Measurements from ENCODE around the gene UBA6.
"Not testable (repeated sequence)": the region's sequence is repeated elsewhere in the genome, so short reads cannot be mapped to it uniquely, and the experiment has no call there.

UBA6 gene

DNA sequence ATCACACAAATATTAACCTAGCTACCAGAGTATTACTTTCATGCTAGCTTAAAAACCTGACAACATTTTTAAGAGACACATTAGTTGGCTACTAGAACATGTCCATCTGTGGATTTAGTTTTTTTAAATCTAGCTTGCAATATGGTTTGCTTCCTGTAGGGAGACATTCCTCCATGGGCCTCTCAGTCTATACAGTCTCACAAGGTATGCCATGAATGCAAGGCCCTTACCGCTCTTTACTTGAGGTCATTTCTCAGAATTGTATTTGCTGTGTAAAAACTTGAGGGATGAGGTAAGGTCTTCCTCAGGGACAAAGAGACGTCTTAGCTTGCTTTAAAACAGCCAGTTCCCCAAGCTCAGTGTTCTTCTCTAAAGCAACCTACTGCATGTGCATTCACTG is 26.9 kb downstream of the UBA6 start:
- no peak for DNase-seq (ENCODE audit: low read depth in 1 of 2, low spot score in 1 of 2)

DNA sequence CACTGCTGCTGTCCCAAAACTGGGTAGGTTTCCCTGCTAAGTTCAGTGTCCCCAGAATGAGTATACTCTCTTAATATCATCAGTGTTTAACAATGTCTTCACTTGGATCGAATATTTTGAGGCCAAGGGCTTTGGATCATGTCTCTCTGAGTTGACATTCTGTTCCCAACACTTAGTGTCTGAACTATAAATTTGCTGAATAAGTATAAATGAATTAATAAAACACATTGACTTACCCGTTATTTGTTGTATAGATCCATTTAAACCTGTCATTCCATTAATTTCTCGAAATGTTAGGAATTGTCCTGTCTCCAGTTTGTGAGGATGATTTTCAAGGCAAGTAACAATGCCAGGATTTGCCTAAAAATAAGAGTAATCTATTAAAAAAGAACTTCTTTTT is 32.6 kb downstream of the UBA6 start:
- DNase-seq (ENCODE audit: low read depth in 1 of 2, low spot score in 1 of 2) = no peak

DNA sequence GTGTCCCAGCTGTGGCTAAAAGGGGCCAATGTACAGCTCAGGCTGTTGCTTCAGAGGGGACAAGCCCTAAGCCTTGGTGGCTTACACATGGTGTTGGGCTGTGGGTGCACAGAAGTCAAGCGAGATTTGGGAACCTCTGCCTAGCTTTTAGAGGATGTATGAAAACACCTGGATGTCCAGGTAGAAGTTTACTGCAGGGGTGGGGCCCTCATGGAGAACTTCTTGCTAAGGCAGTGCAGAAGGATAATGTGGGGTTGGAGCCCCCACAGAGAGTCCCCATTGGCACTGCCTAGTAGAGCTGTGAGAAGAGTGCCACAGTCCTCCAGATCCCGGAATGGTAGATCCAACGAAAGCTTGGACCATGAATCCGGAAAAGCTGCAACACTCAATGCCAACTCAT is 40.5 kb downstream of the UBA6 start:
- no peak for DNase-seq (ENCODE audit: low read depth in 1 of 2, low spot score in 1 of 2)

DNA sequence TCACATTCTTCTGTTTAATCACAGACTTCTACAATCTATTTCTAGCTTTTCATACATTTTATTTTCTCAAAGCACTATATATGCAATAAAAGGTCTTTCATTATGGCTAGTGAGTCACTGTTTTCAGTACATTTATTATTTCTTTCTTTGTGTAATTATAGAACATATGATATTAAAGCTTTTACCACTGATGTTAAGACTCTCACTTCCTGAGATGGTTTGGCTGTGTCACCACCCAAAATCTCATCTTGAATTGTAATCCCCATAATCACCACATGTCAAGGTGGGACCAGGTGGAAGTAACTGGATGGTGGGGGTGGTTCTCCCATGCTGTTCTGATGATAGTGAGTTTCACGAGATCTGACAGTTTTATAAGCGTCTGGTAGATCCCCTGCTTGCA is 41.9 kb downstream of the UBA6 start:
- DNase-seq (ENCODE audit: low read depth in 1 of 2, low spot score in 1 of 2) = no peak

DNA sequence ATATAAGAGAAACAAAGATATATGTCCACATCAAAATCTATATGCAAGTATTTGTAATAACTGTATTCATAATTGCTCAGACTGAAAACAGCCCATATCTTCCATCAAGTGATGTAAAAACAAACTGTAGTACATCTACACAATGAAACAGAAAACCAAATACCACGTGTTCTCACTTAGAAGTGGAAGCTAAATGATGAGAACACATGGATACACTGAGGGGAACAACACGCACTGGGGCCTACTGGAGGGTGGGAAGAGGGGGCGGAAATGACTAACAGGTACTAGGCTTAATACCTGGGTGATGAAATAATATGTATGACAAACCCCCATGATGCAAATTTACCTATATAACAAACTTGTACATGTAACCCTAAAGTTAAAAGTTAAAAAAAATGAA is 42.7 kb downstream of the UBA6 start:
- DNase-seq (ENCODE audit: low read depth in 1 of 2, low spot score in 1 of 2) = peak in 1 of 2 donors; percentile 6

- DNase-seq (ENCODE audit: low read depth in 1 of 2, low spot score in 1 of 2) = no peak
These were observed 49.4 kb downstream of the UBA6 start for GRCh38 chr4:67651536-67651935.

GRCh38 chr4:67638136-67638535 is 62.8 kb downstream of the UBA6 start:
- DNase-seq (ENCODE audit: low read depth in 1 of 2, low spot score in 1 of 2) = no peak

DNA sequence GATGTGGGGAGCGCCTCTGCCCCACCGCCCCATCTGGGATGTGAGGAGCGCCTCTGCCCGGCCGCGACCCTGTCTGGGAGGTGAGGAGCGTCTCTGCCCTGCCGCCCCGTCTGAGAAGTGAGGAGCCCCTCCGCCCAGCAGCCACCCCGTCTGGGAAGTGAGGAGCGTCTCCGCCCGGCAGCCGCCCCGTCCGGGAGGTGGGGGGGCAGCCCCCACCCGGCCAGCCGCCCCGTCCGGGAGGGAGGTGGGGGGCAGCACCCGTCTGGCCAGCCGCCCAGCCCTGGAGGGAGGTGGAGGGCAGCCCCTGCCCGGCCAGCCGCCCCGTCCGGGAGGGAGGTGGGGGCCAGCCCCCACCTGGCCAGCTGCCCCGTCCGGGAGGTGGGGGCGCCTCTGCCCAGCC is 64.0 kb downstream of the UBA6 start:
- not testable (repeated sequence) for DNase-seq (ENCODE audit: low read depth in 1 of 2, low spot score in 1 of 2)

DNA sequence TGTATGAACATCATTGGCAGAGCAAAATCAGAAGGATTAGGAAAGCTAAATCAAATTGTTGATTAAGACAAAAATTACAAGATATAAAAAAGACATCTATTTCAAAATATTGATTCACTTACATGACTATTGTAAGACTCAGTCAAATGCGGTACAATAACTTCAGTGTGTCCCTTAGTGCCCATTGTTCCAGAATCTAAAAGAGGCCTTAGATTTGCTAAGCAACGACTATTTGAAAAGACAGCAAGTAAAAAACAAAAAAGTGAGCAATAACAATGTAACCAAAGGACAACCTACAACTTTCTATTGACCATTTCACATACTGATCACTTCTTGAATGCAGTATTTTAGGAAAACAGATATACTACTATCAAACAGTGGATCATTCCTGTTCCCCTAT is 65.6 kb downstream of the UBA6 start:
- DNase-seq (ENCODE audit: low read depth in 1 of 2, low spot score in 1 of 2) = no peak

- no peak for DNase-seq (ENCODE audit: low read depth in 1 of 2, low spot score in 1 of 2)
These were observed 66.2 kb downstream of the UBA6 start for GRCh38 chr4:67634741-67635140.

- no peak for DNase-seq (ENCODE audit: low read depth in 1 of 2, low spot score in 1 of 2)
These were observed 68.5 kb downstream of the UBA6 start for GRCh38 chr4:67632492-67632891.

DNA sequence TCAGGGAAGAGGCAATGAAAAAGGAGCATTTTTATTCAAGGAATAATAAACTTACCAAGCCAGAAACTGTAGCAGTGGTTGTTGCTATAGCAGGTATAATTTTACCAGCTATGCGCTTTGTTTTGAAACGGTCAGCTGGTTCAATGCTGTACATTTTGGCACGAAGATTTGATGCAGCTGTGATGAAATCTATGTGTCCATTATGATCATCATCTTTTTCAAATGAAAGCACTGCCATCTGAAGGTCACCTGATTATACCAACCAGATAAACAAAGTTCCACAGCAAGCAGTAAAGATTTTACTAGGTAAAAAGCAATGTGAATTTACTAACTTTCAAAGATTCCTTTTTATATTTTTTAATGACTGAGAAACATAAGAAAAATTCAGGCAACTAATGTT is 76.0 kb downstream of the UBA6 start:
- no peak for DNase-seq (ENCODE audit: low read depth in 1 of 2, low spot score in 1 of 2)

GRCh38 chr4:67616478-67616877 is 84.5 kb downstream of the UBA6 start:
- no peak for DNase-seq (ENCODE audit: low read depth in 1 of 2, low spot score in 1 of 2)

GRCh38 chr4:67615119-67615518 is 85.8 kb downstream of the UBA6 start:
- DNase-seq (ENCODE audit: low read depth in 1 of 2, low spot score in 1 of 2) = no peak

DNA sequence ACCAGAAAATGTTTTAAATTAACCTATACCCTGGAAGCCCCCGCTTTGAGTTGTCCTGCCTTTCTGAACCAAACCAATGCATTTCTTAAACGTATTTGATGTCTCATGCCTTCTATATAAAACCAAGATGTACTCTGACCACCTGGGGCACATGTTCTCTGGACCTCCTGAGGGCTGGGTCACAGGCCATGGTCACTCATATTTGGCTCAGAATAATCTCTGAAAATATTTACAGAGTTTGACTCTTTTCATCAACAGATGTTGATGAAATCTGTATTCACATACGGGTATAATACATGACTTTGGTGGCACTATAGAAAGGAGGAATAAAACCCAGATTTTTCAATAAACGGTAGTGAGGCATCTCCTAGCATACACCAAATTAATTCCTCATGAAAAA is 86.8 kb downstream of the UBA6 start:
- DNase-seq (ENCODE audit: low read depth in 1 of 2, low spot score in 1 of 2) = no peak

DNA sequence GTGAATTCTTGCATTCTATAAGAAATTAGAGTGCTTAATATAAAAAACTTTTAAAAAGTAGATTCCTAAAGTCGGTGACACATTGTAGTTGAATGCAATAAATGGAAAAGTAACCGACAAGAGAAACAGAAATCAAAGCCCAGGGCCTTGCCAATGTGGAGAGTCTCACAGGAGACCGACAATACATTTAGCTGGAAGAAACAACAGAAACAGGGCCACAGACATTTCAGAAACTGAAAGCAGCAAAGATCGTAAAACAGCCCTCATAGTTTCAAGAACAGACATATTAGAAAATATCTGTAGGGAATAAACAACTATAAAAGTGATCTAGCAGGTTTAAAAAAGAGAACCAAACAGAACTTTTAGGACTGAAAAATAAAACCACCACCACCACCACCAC is 92.9 kb downstream of the UBA6 start:
- no peak for DNase-seq (ENCODE audit: low read depth in 1 of 2, low spot score in 1 of 2)

DNA sequence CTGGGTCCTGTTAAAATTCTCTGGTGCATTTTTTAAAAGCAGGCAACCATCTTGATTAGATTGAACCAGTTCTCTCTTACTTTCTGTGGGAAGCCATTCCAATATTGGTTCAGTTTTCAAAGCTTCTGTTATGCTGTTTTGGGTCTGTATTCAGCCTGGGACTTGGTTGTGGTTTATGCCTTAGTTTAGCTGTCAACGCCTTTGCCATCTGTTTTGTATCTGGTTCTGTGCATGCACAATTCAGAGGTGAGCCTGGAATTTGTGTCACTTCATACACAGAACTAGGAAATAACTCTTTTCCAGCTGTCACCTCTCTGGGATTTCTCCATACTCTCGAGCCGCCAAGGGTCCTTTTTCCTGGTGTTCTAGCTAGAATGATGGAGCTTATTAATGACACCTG is 96.2 kb downstream of the UBA6 start:
- no peak for DNase-seq (ENCODE audit: low read depth in 1 of 2, low spot score in 1 of 2)

- no peak for DNase-seq (ENCODE audit: low read depth in 1 of 2, low spot score in 1 of 2)
These were observed 97.0 kb downstream of the UBA6 start for GRCh38 chr4:67604029-67604381.

DNA sequence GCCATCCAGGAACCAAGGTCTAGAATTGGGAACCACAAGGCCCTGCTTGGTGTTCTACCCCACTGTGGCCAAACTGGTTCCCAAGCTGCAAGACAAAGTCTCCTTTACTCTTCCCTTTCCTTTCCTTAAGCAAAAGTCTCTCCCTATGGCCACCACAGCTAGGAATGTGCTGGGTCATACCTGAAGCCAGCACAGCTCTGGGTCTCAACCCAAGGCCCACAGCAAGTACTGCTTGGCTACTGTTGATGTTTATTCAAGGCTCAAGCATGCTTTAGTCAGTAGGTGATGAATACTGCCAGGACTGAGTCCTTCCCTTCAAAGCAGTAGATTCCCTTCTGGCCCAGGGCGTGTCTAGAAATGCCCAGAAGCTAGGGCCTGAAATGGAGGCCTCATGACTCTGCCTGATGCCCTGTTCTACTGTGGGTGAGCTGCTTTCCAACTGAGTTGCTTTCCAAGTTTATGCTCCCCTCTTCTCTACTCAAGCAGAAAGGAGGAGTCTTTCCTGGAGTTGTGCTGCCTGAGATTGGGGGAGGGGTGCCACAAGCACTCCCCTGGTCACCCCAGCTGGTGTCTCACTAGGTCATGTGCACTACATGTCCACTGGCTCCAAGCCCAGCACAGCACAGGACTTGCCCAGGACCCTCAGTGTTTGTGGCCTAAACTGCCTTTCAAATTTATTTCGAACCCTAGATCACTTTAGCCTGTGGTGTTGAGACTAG is 97.5 kb downstream of the UBA6 start:
- no peak for DNase-seq (ENCODE audit: low read depth in 1 of 2, low spot score in 1 of 2)

- DNase-seq (ENCODE audit: low read depth in 1 of 2, low spot score in 1 of 2) = no peak
These were observed 107.2 kb downstream of the UBA6 start for GRCh38 chr4:67593741-67594175.

GRCh38 chr4:67587156-67587555 is 113.8 kb downstream of the UBA6 start:
- DNase-seq (ENCODE audit: low read depth in 1 of 2, low spot score in 1 of 2) = no peak

GRCh38 chr4:67584496-67584895 is 116.5 kb downstream of the UBA6 start:
- DNase-seq (ENCODE audit: low read depth in 1 of 2, low spot score in 1 of 2) = no peak

DNA sequence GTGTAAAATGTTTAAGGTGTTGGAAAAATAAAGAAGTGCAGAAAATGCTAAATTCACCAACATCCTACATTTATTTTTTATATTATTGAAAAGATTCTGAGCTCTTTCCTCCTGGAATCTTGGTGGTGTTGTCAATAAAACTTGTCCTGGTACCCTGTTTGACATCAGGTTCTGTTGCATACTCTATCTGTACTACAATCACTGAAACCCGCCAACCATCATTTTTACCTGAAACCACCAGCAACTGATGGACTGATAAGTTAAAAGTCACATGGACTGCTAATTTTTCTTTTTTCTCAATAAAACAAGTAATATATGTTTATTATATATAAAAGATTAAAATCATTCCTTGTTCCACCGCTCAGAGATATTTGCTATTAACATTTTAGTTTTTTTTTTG is 119.0 kb downstream of the UBA6 start:
- no peak for DNase-seq (ENCODE audit: low read depth in 1 of 2, low spot score in 1 of 2)

Data from activated CD4-positive, alpha-beta T cell treated with anti-CD3 and anti-CD28 coated beads, Interleukin-2, amount 50 U/mL, for 24 hours (primary cell).